ENCODE data around the gene PDCD1. TPM values are rescaled to one million over a fixed set of nuclear protein-coding genes. Genes with fewer than 3 reads are reported as not detected.
"Not testable (repeated sequence)": the region's sequence is repeated elsewhere in the genome, so short reads cannot be mapped to it uniquely, and the experiment has no call there.

Gene PDCD1
- total RNA-seq, 2 donors from 2014 or later: 0.27 to 0.80 TPM

DNA sequence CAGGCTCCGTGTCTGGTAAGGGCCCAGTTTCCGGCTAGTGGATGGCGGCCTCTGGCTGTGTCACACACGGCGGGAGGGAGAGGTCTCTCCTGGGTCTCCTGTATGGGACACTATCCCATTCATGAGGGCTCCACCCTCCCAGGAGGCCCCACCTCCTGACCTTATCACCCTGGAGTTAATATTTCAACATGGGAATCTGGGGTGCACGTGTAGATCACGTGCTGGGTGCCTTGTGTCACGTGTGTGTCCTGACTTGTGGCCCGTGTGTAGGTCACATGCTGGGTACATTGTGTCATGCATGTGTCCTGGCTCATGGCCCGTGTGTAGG, 39.8 kb downstream of the PDCD1 start:
- Histone ChIP-seq H3K36me3 (no peaks in the 10 kb centered on the region), H3K4me3 (no peak overlapping the region), H3K4me1 (replicated peaks) (no peaks in the 10 kb centered on the region), H3K9me3 (no peaks in the 10 kb centered on the region), H3K27ac (no peak overlapping the region), H3K27me3 (replicated peaks; ENCODE audit: insufficient read depth) (no peaks in the 10 kb centered on the region)
- 83% methylated on average over 10 of the region's 10 CpGs for WGBS
- TF ChIP-seq POLR2AphosphoS5 (IDR thresholded peaks at IDR 0.05) (no peak), POLR2A (IDR thresholded peaks at IDR 0.05) (no peak)
- TF ChIP-seq, protein P1, sequence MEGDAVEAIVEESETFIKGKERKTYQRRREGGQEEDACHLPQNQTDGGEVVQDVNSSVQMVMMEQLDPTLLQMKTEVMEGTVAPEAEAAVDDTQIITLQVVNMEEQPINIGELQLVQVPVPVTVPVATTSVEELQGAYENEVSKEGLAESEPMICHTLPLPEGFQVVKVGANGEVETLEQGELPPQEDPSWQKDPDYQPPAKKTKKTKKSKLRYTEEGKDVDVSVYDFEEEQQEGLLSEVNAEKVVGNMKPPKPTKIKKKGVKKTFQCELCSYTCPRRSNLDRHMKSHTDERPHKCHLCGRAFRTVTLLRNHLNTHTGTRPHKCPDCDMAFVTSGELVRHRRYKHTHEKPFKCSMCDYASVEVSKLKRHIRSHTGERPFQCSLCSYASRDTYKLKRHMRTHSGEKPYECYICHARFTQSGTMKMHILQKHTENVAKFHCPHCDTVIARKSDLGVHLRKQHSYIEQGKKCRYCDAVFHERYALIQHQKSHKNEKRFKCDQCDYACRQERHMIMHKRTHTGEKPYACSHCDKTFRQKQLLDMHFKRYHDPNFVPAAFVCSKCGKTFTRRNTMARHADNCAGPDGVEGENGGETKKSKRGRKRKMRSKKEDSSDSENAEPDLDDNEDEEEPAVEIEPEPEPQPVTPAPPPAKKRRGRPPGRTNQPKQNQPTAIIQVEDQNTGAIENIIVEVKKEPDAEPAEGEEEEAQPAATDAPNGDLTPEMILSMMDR (IDR thresholded peaks at IDR 0.05): no peak
- DNase-seq (ENCODE audit: low spot score): no peak
- intact Hi-C loops (cut with DNase I): no loop called here

DNA sequence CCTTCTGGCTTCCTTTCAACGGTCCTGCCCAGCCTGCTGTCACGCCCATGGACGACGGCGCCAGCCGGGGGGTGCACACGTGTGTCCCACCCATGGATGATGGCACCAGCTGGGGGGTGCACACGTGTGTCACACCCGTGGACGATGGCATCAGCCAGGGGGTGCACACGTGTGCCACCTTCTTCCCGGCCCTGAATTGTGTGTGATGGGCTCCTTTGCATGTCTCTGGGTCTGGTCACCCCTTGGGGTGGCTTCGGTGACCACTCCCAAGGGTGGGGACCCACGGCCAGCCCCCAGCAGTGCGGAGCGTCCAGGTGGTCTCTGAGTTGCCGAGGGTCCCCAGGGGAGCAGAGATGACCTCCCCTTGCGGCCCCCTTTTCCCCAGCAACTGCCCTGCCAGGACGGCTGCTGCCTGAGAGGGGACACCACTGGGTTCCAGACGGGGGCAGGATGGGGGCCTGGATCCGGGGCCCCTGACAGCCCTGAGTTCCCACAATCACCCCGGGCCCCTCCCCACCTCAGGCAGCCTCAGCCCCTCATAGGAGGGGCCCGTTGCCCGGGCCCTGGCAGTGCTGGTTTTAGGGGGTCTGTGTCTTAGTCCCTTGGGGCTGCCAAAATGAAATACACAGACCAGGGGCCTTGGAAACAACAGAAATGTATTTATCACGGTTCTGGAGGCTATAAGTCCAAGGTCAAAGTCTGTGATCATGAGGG, 40.3 kb downstream of the PDCD1 start:
- intact Hi-C loops (cut with DNase I): no loop called here
- no peak for DNase-seq (ENCODE audit: low spot score)
- WGBS: 83% methylated on average over 25 of the region's 25 CpGs

DNA sequence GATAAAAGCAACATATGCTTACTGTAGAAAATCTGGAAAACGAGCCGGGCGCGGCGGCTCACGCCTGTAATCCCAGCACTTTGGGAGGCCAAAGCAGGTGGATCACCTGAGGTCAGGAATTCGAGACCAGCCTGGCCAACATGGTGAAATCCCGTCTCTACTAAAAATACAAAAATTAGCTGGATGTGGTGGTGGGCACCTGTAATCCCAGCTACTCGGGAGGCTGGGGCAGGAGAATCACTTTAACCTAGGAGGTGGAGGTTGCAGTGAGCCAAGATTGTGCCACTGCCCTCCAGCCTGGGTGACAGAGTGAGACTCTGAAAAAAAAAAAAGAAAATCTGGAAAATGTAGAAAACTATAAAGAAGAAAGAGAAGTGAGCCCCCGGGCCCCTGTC, 40.9 kb downstream of the PDCD1 start:
- DNase-seq (ENCODE audit: low spot score); H3K27ac ChIP-seq; H3K27me3 ChIP-seq (replicated peaks; ENCODE audit: insufficient read depth); intact Hi-C loops (cut with DNase I); H3K9me3 ChIP-seq; H3K4me1 ChIP-seq (replicated peaks); H3K4me3 ChIP-seq; H3K36me3 ChIP-seq: not testable (repeated sequence)
- WGBS: 85% methylated on average over 10 of the region's 10 CpGs

More for the DNA sequence above, 40.3 kb downstream of the PDCD1 start:
- Histone ChIP-seq H3K9me3 (no peaks in the 10 kb centered on the region), H3K36me3 (no peaks in the 10 kb centered on the region), H3K27me3 (replicated peaks; ENCODE audit: insufficient read depth) (no peaks in the 10 kb centered on the region), H3K4me1 (replicated peaks) (no peaks in the 10 kb centered on the region), H3K27ac (no peak overlapping the region), H3K4me3 (no peak overlapping the region)
- TF ChIP-seq POLR2A (IDR thresholded peaks at IDR 0.05) (no peak), POLR2AphosphoS5 (IDR thresholded peaks at IDR 0.05) (no peak)

DNA sequence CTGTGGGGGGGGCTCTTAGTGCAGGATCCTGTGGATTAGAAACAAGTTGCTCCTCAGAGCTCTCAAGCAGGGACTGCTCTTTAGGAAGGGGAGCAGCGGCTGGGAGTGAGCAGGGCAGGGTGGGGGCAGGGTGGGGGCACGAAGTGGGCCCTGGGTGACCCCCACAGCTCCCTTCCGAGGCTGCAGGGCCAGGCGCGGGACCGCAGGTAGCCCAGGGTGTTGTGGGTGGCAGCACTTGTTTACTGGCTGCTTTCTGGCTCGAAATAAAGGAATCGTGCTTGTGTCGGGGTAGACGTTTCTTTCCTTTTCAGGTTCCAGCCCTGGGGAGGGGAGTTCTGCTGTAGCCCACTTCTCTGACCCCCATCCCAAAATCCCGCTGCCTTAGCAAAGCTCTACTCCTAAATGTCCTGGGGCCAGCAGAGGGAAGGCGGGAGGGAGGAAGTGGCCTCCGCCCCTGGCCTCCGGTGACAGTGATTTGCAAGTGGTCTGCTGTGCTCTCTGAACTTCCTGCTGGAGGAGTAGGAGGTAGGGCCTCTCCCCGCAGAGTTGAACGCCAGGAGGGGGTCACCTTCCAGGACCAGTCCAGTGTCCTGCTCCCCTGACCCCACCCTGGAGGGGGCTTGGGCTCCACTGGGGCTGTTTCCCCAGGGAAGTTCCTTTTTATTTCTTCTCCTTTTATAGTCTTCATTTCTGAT, 41.4 kb downstream of the PDCD1 start:
- Histone ChIP-seq H3K36me3 (no peaks in the 10 kb centered on the region), H3K9me3 (no peaks in the 10 kb centered on the region), H3K27ac (no peak overlapping the region), H3K4me1 (replicated peaks) (no peaks in the 10 kb centered on the region), H3K27me3 (replicated peaks; ENCODE audit: insufficient read depth) (no peaks in the 10 kb centered on the region), H3K4me3 (no peak overlapping the region)
- 63% methylated on average over 12 of the region's 16 CpGs for WGBS
- intact Hi-C loops (cut with DNase I): no loop called here
- no peak for TF ChIP-seq POLR2A (IDR thresholded peaks at IDR 0.05)
- no peak for TF ChIP-seq POLR2AphosphoS5 (IDR thresholded peaks at IDR 0.05)
- TF ChIP-seq, protein P1 (IDR thresholded peaks at IDR 0.05): no peak
- DNase-seq (ENCODE audit: low spot score): no peak

DNA sequence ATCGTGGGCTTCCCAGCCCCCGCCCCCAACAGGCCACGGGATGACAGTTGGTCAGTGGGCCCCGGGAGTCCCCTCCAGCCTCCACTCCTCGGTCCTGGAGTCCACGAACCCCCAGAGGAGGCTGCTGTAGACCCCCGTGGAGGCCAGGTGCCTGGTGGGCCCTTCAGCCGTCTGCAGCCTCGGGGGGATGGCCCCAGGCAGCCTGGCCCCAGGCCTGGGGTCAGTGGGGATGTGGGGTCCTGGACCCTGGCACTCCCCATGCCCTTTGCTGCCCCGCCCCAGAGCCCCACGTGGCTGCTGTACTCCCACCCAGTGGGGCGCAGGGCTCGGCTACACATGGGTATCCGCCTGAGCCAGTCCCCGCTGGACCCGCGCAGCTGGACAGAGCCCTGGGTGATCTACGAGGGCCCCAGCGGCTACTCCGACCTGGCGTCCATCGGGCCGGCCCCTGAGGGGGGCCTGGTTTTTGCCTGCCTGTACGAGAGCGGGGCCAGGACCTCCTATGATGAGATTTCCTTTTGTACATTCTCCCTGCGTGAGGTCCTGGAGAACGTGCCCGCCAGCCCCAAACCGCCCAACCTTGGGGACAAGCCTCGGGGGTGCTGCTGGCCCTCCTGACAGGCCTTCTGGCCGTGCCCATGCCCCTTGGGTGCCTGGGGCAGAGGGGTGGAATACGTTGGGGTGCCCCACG, 42.1 kb downstream of the PDCD1 start:
- H3K9me3 ChIP-seq: no peaks in the 10 kb centered on the region
- 73% methylated on average over 33 of the region's 33 CpGs for WGBS
- H3K27ac ChIP-seq: no peak overlapping the region
- TF ChIP-seq POLR2A (IDR thresholded peaks at IDR 0.05) (no peak), POLR2AphosphoS5 (IDR thresholded peaks at IDR 0.05) (no peak)
- TF ChIP-seq, protein P1 (IDR thresholded peaks at IDR 0.05): no peak
- H3K4me3 ChIP-seq: no peak overlapping the region
- intact Hi-C loops (cut with DNase I): no loop called here
- no peak for DNase-seq (ENCODE audit: low spot score)
- H3K36me3 ChIP-seq: no peaks in the 10 kb centered on the region
- H3K27me3 ChIP-seq (replicated peaks; ENCODE audit: insufficient read depth): no peaks in the 10 kb centered on the region
- no peaks in the 10 kb centered on the region for H3K4me1 ChIP-seq (replicated peaks)
